HepG2 (cell line): ENCODE measurements around the gene PTK7. TPM values are rescaled to one million over a fixed set of nuclear protein-coding genes. Genes with fewer than 3 reads are reported as not detected.

ENCODE experiments used
- ATAD3A ChIP-seq: sonication (generic); formaldehyde crosslinking; IDR thresholded peaks from 2 replicates; pipeline ENCODE4 v1.4.0; 2020; ENCODE audit warnings: missing genetic modification reagents
- EEA1 ChIP-seq: sonication (generic); formaldehyde crosslinking; IDR thresholded peaks from 2 replicates; pipeline ENCODE4 v1.5.1; 2020; ENCODE audit warnings: mild to moderate bottlenecking, missing genetic modification reagents, borderline replicate concordance
- JDP2 ChIP-seq: sonication (generic); formaldehyde crosslinking; IDR thresholded peaks from 2 replicates; pipeline ENCODE4 v1.8.1; 2022; ENCODE audit warnings: missing genetic modification reagents, borderline replicate concordance
- KDM5A ChIP-seq: fragments of 200-600 bp; sonication (generic); IDR thresholded peaks from 2 replicates; pipeline ENCODE4 v1.7.0; 2018; ENCODE audit warnings: antibody characterized with exemption, mild to moderate bottlenecking, low read length, borderline replicate concordance
- KMT2A ChIP-seq: sonication (generic); formaldehyde crosslinking; IDR thresholded peaks from 2 replicates; pipeline ENCODE4 v1.4.0; 2020; ENCODE audit warnings: missing genetic modification reagents
- SETDB1 ChIP-seq: sonication (generic); formaldehyde crosslinking; IDR thresholded peaks from 2 replicates; pipeline ENCODE4 v1.5.1; 2020; ENCODE audit warnings: missing genetic modification reagents, mild to moderate bottlenecking, borderline replicate concordance
- SMARCE1 ChIP-seq: fragments of 450-650 bp; IDR thresholded peaks from 2 replicates; pipeline ENCODE4 v1.6.1; 2017; ENCODE audit warnings: borderline replicate concordance
- TP53 ChIP-seq: sonication (generic); formaldehyde crosslinking; conservative IDR thresholded peaks from 2 replicates; pipeline ENCODE4 v1.4.0; 2020; ENCODE audit warnings: missing genetic modification reagents
- ZC3H13 ChIP-seq: sonication (generic); formaldehyde crosslinking; IDR thresholded peaks from 2 replicates; pipeline ENCODE4 v1.8.1; 2023; ENCODE audit warnings: mild to moderate bottlenecking, missing genetic modification reagents, moderate library complexity
- ZNF234 ChIP-seq: sonication (generic); formaldehyde crosslinking; conservative IDR thresholded peaks from 2 replicates; pipeline ENCODE4 v1.5.1; 2020; ENCODE audit warnings: mild to moderate bottlenecking, missing genetic modification reagents
- ZNF441 ChIP-seq: sonication (generic); formaldehyde crosslinking; IDR thresholded peaks from 2 replicates; pipeline ENCODE4 v1.7.0; 2021; ENCODE audit warnings: missing genetic modification reagents, borderline replicate concordance
- ZNF510 ChIP-seq: sonication (generic); formaldehyde crosslinking; IDR thresholded peaks from 2 replicates; pipeline ENCODE4 v1.4.0; 2020; ENCODE audit warnings: low read depth, mild to moderate bottlenecking, missing genetic modification reagents
- ZNF569 ChIP-seq: sonication (generic); formaldehyde crosslinking; IDR thresholded peaks from 2 replicates; pipeline ENCODE4 v1.5.0; 2020; ENCODE audit warnings: mild to moderate bottlenecking, missing genetic modification reagents, moderate library complexity, borderline replicate concordance
- polyA plus RNA-seq, 8 experiments: library from polyadenylated mRNA; depleted of rRNA in 3 of 8; stranded (reverse) in 7 of 8; unstranded in 1 of 8; fragments of >200 nt; fragmentation: Illumina TruSeq in 4 of 8; extraction: Trizol in 4 of 8; gene quantifications; 2 replicates each; pipeline versions ENCODE4 v1.2.1 to v1.2.3, GENCODE V29; 2011 to 2016; ENCODE audit warnings: low read depth in 4 of 8, missing spikeins in 1 of 8, mixed read lengths in 1 of 8; ENCODE audit not compliant: insufficient read depth in 1 of 8
- total RNA-seq, 5 experiments: library from RNA; depleted of rRNA; stranded (reverse); fragments of >200 nt; fragmentation: Illumina TruSeq; extraction: Trizol; gene quantifications; 2 replicates each; pipeline ENCODE4 v1.2.3, GENCODE V29; 2016; ENCODE audit warnings: low read depth in 1 of 5
- TF ChIP-seq, protein P1 (sequence below): sonication (generic); formaldehyde crosslinking; IDR thresholded peaks from 2 replicates; pipeline ENCODE4 v1.5.1; 2020; ENCODE audit warnings: mild to moderate bottlenecking, missing genetic modification reagents, moderate library complexity
- TF ChIP-seq, protein P2 (sequence below): fragments of 450-650 bp; IDR thresholded peaks from 2 replicates; pipeline ENCODE4 v1.6.1; 2017
- TF ChIP-seq, protein P3 (sequence below): IDR thresholded peaks from 2 replicates; pipeline ENCODE4 v1.4.0; 2020; ENCODE audit warnings: mild to moderate bottlenecking, missing genetic modification reagents
- TF ChIP-seq, protein P4 (sequence below): sonication (generic); formaldehyde crosslinking; IDR thresholded peaks from 2 replicates; pipeline ENCODE4 v1.5.0; 2020; ENCODE audit warnings: mild to moderate bottlenecking, missing genetic modification reagents
- TF ChIP-seq, protein P5 (sequence below): IDR thresholded peaks from 2 replicates; pipeline ENCODE4 v1.6.1; 2016; ENCODE audit warnings: mild to moderate bottlenecking

The PTK7 gene
- total and polyA plus RNA-seq, 2 of the 13 experiments (the other 11 are each of a cell fraction or from before 2014, with no cell fraction given): 98.5 to 99.8 TPM

DNA sequence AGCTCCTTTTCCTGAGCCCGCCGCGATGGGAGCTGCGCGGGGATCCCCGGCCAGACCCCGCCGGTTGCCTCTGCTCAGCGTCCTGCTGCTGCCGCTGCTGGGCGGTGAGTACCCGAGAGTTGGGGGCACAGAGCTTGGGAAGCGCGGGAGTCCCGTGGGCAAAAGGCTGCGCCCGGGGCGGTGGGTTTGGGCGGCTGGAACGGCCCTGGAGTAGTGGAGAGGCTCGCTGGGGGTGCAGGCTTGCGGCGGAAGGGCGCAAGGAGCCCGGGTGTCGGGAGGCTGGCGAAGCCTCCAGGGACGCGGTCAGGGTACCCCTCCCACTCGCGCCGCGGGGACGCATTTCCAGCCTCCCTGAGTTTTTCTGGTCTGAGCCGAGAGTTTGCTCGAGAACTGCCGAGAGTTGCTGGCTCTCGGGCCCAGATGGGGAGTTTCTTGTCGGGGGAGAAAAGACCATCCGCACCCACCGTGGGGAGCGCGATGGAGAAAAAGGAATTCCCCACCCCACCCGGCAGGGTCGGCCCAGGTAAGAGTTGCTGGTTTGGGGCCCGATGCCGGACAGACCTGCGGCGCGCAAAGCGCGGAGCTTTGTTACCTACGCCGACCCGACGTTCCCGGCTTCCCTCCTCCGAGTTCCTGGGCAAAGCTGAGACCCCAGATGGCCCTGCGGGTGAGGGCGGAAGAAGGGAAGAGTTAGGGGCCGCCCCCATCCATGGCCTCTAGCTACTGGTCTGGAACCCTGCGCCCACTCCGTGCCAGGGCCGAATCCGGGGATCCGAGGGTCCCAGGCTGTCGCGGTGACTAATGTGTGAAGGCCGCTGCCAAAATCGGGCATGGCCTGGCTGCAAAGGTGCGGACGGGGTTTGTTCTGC, 584 bp downstream of the PTK7 start (continued):
- TF ChIP-seq, protein P1, sequence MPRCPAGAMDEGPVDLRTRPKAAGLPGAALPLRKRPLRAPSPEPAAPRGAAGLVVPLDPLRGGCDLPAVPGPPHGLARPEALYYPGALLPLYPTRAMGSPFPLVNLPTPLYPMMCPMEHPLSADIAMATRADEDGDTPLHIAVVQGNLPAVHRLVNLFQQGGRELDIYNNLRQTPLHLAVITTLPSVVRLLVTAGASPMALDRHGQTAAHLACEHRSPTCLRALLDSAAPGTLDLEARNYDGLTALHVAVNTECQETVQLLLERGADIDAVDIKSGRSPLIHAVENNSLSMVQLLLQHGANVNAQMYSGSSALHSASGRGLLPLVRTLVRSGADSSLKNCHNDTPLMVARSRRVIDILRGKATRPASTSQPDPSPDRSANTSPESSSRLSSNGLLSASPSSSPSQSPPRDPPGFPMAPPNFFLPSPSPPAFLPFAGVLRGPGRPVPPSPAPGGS (CRISPR knock-in tag): no peak; the same call in none of the 2 replicates
- TF ChIP-seq JDP2 (CRISPR knock-in tag) (no peak), TP53 (CRISPR knock-in tag) (no peak), EEA1 (CRISPR knock-in tag) (no peak), SETDB1 (CRISPR knock-in tag) (no peak), SMARCE1 (no peak), ZNF569 (CRISPR knock-in tag) (no peak), ZNF510 (CRISPR knock-in tag) (peak; percentile 58; the same call in 1 of the 2 replicates), ATAD3A (CRISPR knock-in tag) (no peak), ZC3H13 (CRISPR knock-in tag) (no peak; the same call in 1 of the 2 replicates), KDM5A (peak; percentile 55; the same call in 1 of the 2 replicates), KMT2A (CRISPR knock-in tag) (peak; percentile 83), ZNF234 (CRISPR knock-in tag) (0 out of 2 replicates have a peak, but pooled peaks have one; percentile 66), ZNF441 (CRISPR knock-in tag) (no peak)
- TF ChIP-seq, protein P2, sequence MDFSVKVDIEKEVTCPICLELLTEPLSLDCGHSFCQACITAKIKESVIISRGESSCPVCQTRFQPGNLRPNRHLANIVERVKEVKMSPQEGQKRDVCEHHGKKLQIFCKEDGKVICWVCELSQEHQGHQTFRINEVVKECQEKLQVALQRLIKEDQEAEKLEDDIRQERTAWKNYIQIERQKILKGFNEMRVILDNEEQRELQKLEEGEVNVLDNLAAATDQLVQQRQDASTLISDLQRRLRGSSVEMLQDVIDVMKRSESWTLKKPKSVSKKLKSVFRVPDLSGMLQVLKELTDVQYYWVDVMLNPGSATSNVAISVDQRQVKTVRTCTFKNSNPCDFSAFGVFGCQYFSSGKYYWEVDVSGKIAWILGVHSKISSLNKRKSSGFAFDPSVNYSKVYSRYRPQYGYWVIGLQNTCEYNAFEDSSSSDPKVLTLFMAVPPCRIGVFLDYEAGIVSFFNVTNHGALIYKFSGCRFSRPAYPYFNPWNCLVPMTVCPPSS: no peak
- TF ChIP-seq, protein P3, sequence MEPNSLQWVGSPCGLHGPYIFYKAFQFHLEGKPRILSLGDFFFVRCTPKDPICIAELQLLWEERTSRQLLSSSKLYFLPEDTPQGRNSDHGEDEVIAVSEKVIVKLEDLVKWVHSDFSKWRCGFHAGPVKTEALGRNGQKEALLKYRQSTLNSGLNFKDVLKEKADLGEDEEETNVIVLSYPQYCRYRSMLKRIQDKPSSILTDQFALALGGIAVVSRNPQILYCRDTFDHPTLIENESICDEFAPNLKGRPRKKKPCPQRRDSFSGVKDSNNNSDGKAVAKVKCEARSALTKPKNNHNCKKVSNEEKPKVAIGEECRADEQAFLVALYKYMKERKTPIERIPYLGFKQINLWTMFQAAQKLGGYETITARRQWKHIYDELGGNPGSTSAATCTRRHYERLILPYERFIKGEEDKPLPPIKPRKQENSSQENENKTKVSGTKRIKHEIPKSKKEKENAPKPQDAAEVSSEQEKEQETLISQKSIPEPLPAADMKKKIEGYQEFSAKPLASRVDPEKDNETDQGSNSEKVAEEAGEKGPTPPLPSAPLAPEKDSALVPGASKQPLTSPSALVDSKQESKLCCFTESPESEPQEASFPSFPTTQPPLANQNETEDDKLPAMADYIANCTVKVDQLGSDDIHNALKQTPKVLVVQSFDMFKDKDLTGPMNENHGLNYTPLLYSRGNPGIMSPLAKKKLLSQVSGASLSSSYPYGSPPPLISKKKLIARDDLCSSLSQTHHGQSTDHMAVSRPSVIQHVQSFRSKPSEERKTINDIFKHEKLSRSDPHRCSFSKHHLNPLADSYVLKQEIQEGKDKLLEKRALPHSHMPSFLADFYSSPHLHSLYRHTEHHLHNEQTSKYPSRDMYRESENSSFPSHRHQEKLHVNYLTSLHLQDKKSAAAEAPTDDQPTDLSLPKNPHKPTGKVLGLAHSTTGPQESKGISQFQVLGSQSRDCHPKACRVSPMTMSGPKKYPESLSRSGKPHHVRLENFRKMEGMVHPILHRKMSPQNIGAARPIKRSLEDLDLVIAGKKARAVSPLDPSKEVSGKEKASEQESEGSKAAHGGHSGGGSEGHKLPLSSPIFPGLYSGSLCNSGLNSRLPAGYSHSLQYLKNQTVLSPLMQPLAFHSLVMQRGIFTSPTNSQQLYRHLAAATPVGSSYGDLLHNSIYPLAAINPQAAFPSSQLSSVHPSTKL (CRISPR knock-in tag): no peak
- TF ChIP-seq, protein P4, sequence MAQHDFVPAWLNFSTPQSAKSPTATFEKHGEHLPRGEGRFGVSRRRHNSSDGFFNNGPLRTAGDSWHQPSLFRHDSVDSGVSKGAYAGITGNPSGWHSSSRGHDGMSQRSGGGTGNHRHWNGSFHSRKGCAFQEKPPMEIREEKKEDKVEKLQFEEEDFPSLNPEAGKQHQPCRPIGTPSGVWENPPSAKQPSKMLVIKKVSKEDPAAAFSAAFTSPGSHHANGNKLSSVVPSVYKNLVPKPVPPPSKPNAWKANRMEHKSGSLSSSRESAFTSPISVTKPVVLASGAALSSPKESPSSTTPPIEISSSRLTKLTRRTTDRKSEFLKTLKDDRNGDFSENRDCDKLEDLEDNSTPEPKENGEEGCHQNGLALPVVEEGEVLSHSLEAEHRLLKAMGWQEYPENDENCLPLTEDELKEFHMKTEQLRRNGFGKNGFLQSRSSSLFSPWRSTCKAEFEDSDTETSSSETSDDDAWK (CRISPR knock-in tag): no peak
- TF ChIP-seq, protein P5, sequence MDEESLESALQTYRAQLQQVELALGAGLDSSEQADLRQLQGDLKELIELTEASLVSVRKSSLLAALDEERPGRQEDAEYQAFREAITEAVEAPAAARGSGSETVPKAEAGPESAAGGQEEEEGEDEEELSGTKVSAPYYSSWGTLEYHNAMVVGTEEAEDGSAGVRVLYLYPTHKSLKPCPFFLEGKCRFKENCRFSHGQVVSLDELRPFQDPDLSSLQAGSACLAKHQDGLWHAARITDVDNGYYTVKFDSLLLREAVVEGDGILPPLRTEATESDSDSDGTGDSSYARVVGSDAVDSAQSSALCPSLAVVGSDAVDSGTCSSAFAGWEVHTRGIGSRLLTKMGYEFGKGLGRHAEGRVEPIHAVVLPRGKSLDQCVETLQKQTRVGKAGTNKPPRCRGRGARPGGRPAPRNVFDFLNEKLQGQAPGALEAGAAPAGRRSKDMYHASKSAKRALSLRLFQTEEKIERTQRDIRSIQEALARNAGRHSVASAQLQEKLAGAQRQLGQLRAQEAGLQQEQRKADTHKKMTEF: peak; percentile 50; the same call in 1 of the 2 replicates
